Esophagus muscularis mucosa (tissue), 4 donors: ENCODE results near the gene STAMBPL1. TPM values are rescaled to one million over a fixed set of nuclear protein-coding genes. Genes with fewer than 3 reads are reported as not detected.

Experiments used
- DNase-seq: peaks from one replicate; pipeline ENCODE4 v3.0.0-alpha.2; 2017; ENCODE audit errors: extremely low spot score
- H3K27ac ChIP-seq, 4 donors: fragments of 200-600 bp; sonication (generic); replicated peaks in 1 of 4; 1 replicate in 3 of 4; 2 replicates in 1 of 4; pipeline ENCODE4 v1.5.1; 2016 to 2019; ENCODE audit warnings: mild to moderate bottlenecking in 1 of 4
- H3K27me3 ChIP-seq, 4 donors: fragments of 200-600 bp; sonication (generic); one replicate each; pipeline versions ENCODE4 v1.5.1 to v1.6.0; 2016 to 2019
- H3K36me3 ChIP-seq, 4 donors: fragments of 200-600 bp; sonication (generic); one replicate each; pipeline ENCODE4 v1.5.1; 2016 to 2019
- H3K4me1 ChIP-seq, 4 donors: fragments of 200-600 bp; sonication (generic); one replicate each; pipeline ENCODE4 v1.5.1; 2016 to 2019
- H3K4me3 ChIP-seq, 4 donors: fragments of 200-600 bp; sonication (generic); 1 replicate in 2 of 4; 2 replicates in 2 of 4; pipeline ENCODE4 v1.5.1; 2016 to 2019; ENCODE audit warnings: mild to moderate bottlenecking in 4 of 4, moderate library complexity in 1 of 4
- H3K9me3 ChIP-seq, 4 donors: fragments of 200-600 bp; sonication (generic); 1 replicate in 3 of 4; 2 replicates in 1 of 4; pipeline ENCODE4 v1.5.1; 2016 to 2019
- CTCF ChIP-seq, 3 experiments: fragments of 200-600 bp in 2 of 3; fragments of 450-650 bp in 1 of 3; sonication (generic) in 2 of 3; IDR thresholded peaks; one replicate each; pipeline ENCODE4 v1.5.1; 2017 to 2019; ENCODE audit warnings: antibody characterized with exemption in 3 of 3, mild to moderate bottlenecking in 2 of 3, moderate library complexity in 1 of 3
- EP300 ChIP-seq: sonication (generic); formaldehyde crosslinking; IDR thresholded peaks from one replicate; pipeline ENCODE4 v1.6.1; 2017; ENCODE audit warnings: antibody characterized with exemption
- POLR2A ChIP-seq: fragments of 450-650 bp; IDR thresholded peaks from one replicate; pipeline ENCODE4 v1.6.1; 2017; ENCODE audit warnings: antibody characterized with exemption, moderate library complexity, mild to moderate bottlenecking, low read depth
- POLR2AphosphoS5 ChIP-seq, 2 donors: sonication (generic); formaldehyde crosslinking; IDR thresholded peaks; one replicate each; pipeline ENCODE4 v1.6.1; 2017; ENCODE audit warnings: antibody characterized with exemption in 2 of 2
- WGBS: methylation state at CpG from one replicate; pipeline ENCODE4 v1.1.5; 2018; 5-methylcytosine and 5-hydroxymethylcytosine counted together
- intact Hi-C: fragments of 100-400 bp; cut with DNase I; formaldehyde crosslinking; loops from one replicate; pipeline ENCODE4 v1.15.1; 2023
- total RNA-seq, 4 donors: library from RNA; depleted of rRNA; stranded (reverse); fragments of >200 nt; gene quantifications; one replicate each; pipeline versions ENCODE4 v1.1.0 to v1.2.1, GENCODE V29; 2016

STAMBPL1 gene
- total RNA-seq, 4 donors from 2014 or later = 8.6 to 27.4 (median 14.7) TPM

GRCh38 chr10:88874281-88874680, 5.8 kb upstream of the STAMBPL1 start:
- Histone ChIP-seq H3K36me3 (no peaks in the 10 kb centered on the region), H3K9me3 (no peaks in the 10 kb centered on the region), H3K27me3 (no peaks in the 10 kb centered on the region), H3K4me1 (peaks cover 0 to 4% (median 4%) of the 10 kb centered on the region in 4 donors), H3K27ac (no peak overlapping the region), H3K4me3 (no peak overlapping the region)
- 94% methylated on average over 2 of the region's 2 CpGs for WGBS
- no peak for DNase-seq
- intact Hi-C loops = no loop called here
- no peak for TF ChIP-seq POLR2A
- TF ChIP-seq EP300 = no peak
- no peak for TF ChIP-seq CTCF (IDR thresholded peaks at IDR 0.05)
- TF ChIP-seq POLR2AphosphoS5 (IDR thresholded peaks at IDR 0.05) = no peak

- DNase-seq = no peak
- Histone ChIP-seq H3K4me1 (peaks cover 0 to 11% (median 10%) of the 10 kb centered on the region in 4 donors), H3K4me3 (no peak overlapping the region), H3K9me3 (no peaks in the 10 kb centered on the region), H3K27ac (no peak overlapping the region), H3K36me3 (no peaks in the 10 kb centered on the region), H3K27me3 (no peaks in the 10 kb centered on the region)
- intact Hi-C loops = loop anchor here (5.0 kb wide), 1 partner anchor 38 kb away; no protein-coding TSS in a partner anchor
- no peak for TF ChIP-seq POLR2A
Measured at GRCh38 chr10:88875081-88875480, 5.0 kb upstream of the STAMBPL1 start.

GRCh38 chr10:88877298-88877697, 2.7 kb upstream of the STAMBPL1 start:
- Histone ChIP-seq H3K27me3 (no peaks in the 10 kb centered on the region), H3K4me1 (peaks cover 6 to 27% (median 26%) of the 10 kb centered on the region in 4 donors), H3K9me3 (no peaks in the 10 kb centered on the region), H3K27ac (no peak overlapping the region), H3K36me3 (no peaks in the 10 kb centered on the region), H3K4me3 (no peak overlapping the region)
- TF ChIP-seq POLR2A (no peak), EP300 (no peak), POLR2AphosphoS5 (IDR thresholded peaks at IDR 0.05) (no peak), CTCF (IDR thresholded peaks at IDR 0.05) (no peak)
- intact Hi-C loops = loop anchor here (5.0 kb wide), 1 partner anchor 40 kb away; no protein-coding TSS in a partner anchor
- DNase-seq = no peak
- 86% methylated on average over 6 of the region's 6 CpGs for WGBS

- no peaks in the 10 kb centered on the region for H3K27me3 ChIP-seq
- peaks cover 7 to 51% (median 46%) of the 10 kb centered on the region in 4 donors for H3K4me1 ChIP-seq
- intact Hi-C loops = loop anchor here (2.0 to 5.0 kb wide), 2 partner anchors 52 to 110 kb away; partner anchors contain the start of gene FAS
- TF ChIP-seq POLR2A (peak; percentile 36), POLR2AphosphoS5 (IDR thresholded peaks at IDR 0.05) (peak; percentile 88 to 91), CTCF (IDR thresholded peaks at IDR 0.05) (peak in 2 of 3 experiments; percentile 9 to 24), EP300 (no peak)
- no peaks in the 10 kb centered on the region for H3K9me3 ChIP-seq
- peak overlapping the region; percentile 85 to 89 (median 88) for H3K27ac ChIP-seq
- peak overlapping the region; percentile 71 to 84 (median 76) for H3K4me3 ChIP-seq
- DNase-seq = peak; percentile 95
- no peaks in the 10 kb centered on the region for H3K36me3 ChIP-seq
- 2% methylated on average over 6 of the region's 84 CpGs for WGBS
Measured at GRCh38 chr10:88880282-88881076, 434 bp downstream of the STAMBPL1 start.

GRCh38 chr10:88881320-88881719, 1.3 kb downstream of the STAMBPL1 start:
- intact Hi-C loops = loop anchor here (2.0 to 5.0 kb wide), 2 partner anchors 51 to 109 kb away; partner anchors contain the start of gene FAS
- TF ChIP-seq CTCF (IDR thresholded peaks at IDR 0.05) = no peak
- no peak for TF ChIP-seq POLR2AphosphoS5 (IDR thresholded peaks at IDR 0.05)
- no peak for TF ChIP-seq POLR2A
- TF ChIP-seq EP300 = no peak
- no peak for DNase-seq
- WGBS = 47% methylated on average over 6 of the region's 6 CpGs
- no peaks in the 10 kb centered on the region for H3K9me3 ChIP-seq
- H3K27me3 ChIP-seq = no peaks in the 10 kb centered on the region
- peak overlapping the region; percentile 71 to 84 (median 76) for H3K4me3 ChIP-seq
- H3K27ac ChIP-seq = peak overlapping the region; percentile 85 to 89 (median 88)
- H3K4me1 ChIP-seq = peaks cover 7 to 51% (median 46%) of the 10 kb centered on the region in 4 donors
- H3K36me3 ChIP-seq = no peaks in the 10 kb centered on the region
